K562 (cell line): ENCODE measurements around the gene OLFML2A. TPM values are rescaled to one million over a fixed set of nuclear protein-coding genes. Genes with fewer than 3 reads are reported as not detected.

Experiments used
- CEBPG ChIP-seq, 3 experiments: fragments of 200-800 bp in 1 of 3; sonication (Bioruptor generic) in 1 of 3; sonication (generic) in 1 of 3; formaldehyde crosslinking in 1 of 3; IDR thresholded peaks in 2 of 3; conservative IDR thresholded peaks in 1 of 3; 2 replicates each; pipeline versions ENCODE4 v1.6.1 to v1.8.0; 2016 to 2022; ENCODE audit warnings: missing compliant biosample characterization in 2 of 3, missing genetic modification characterization in 2 of 3, mild to moderate bottlenecking in 1 of 3, missing genetic modification reagents in 1 of 3
- GTF2A2 ChIP-seq: IDR thresholded peaks from 2 replicates; pipeline ENCODE4 v1.6.1; 2016; ENCODE audit warnings: mild to moderate bottlenecking, missing genetic modification characterization, missing compliant biosample characterization
- HINFP ChIP-seq: fragments of 450-650 bp; conservative IDR thresholded peaks from 2 replicates; pipeline ENCODE4 v1.6.1; 2016; ENCODE audit warnings: missing genetic modification characterization, low read depth, mild to moderate bottlenecking, control low read depth, missing compliant biosample characterization
- MAFK ChIP-seq: IDR thresholded peaks from 2 replicates; pipeline ENCODE4 v1.6.1; 2011; ENCODE audit warnings: low read length, improper control_type of control experiment
- POLR2G ChIP-seq: fragments of 200-400 bp; formaldehyde crosslinking; IDR thresholded peaks from 2 replicates; pipeline ENCODE4 v1.6.1; 2017; ENCODE audit warnings: low read depth, mild to moderate bottlenecking, antibody characterized with exemption, low read length, moderate library complexity
- RBM17 ChIP-seq: fragments of 200-400 bp; formaldehyde crosslinking; IDR thresholded peaks from 2 replicates; pipeline ENCODE4 v1.6.1; 2017; ENCODE audit warnings: low read depth, mild to moderate bottlenecking, low read length, borderline replicate concordance
- SPI1 ChIP-seq: IDR thresholded peaks from 2 replicates; pipeline ENCODE4 v1.6.1; 2011; ENCODE audit warnings: low read depth, low read length, control low read depth, borderline replicate concordance
- ZNF197 ChIP-seq: fragments of 200-800 bp; sonication (Bioruptor generic); IDR thresholded peaks from 2 replicates; pipeline ENCODE4 v1.6.1; 2016; ENCODE audit warnings: low read depth, missing genetic modification characterization, missing compliant biosample characterization
- ZNF586 ChIP-seq: fragments of 450-650 bp; formaldehyde crosslinking; conservative IDR thresholded peaks from 2 replicates; pipeline ENCODE4 v1.4.0; 2020; ENCODE audit warnings: mild to moderate bottlenecking, moderate library complexity
- ZNF780A ChIP-seq: fragments of 250-450 bp; sonication (Bioruptor Pico); IDR thresholded peaks from 2 replicates; pipeline ENCODE4 v1.5.0; 2021; ENCODE audit warnings: mild to moderate bottlenecking
- polyA plus RNA-seq, 8 experiments: library from polyadenylated mRNA; depleted of rRNA in 4 of 8; stranded (reverse) in 5 of 8; unstranded in 3 of 8; fragments of >200 nt; fragmentation: Nextera tagmentation in 2 of 8; fragmentation: Illumina TruSeq in 1 of 8; extraction: Ambion mirVana in 2 of 8; extraction: Trizol in 1 of 8; gene quantifications; 2 replicates each; pipeline versions ENCODE4 v1.2.1 to v1.2.3, GENCODE V29; 2011 to 2014; ENCODE audit warnings: inconsistent platforms in 1 of 8, missing spikeins in 1 of 8
- total RNA-seq, 7 experiments: library from RNA; depleted of rRNA in 6 of 7; stranded (reverse); fragments of >200 nt in 6 of 7; fragmentation: Illumina TruSeq in 2 of 7; extraction: Trizol in 2 of 7; gene quantifications; 2 replicates each; pipeline versions ENCODE4 v1.2.1 to v1.2.3, GENCODE V29; 2011 to 2021; ENCODE audit warnings: low replicate concordance in 1 of 7
- TF ChIP-seq, protein P1 (sequence below): fragments of 250-450 bp; sonication (Bioruptor Pico); IDR thresholded peaks from 2 replicates; pipeline ENCODE4 v1.4.0; 2020

OLFML2A gene
- total and polyA plus RNA-seq, 9 of the 15 experiments (the other 6 are each of a cell fraction or from before 2014, with no cell fraction given) = 0.16 TPM; not detected in 8

GRCh38 chr9:124771021-124771866, 5.7 kb upstream of the OLFML2A start, which contains the start of gene NR6A1 (continued):
- TF ChIP-seq, protein P1, sequence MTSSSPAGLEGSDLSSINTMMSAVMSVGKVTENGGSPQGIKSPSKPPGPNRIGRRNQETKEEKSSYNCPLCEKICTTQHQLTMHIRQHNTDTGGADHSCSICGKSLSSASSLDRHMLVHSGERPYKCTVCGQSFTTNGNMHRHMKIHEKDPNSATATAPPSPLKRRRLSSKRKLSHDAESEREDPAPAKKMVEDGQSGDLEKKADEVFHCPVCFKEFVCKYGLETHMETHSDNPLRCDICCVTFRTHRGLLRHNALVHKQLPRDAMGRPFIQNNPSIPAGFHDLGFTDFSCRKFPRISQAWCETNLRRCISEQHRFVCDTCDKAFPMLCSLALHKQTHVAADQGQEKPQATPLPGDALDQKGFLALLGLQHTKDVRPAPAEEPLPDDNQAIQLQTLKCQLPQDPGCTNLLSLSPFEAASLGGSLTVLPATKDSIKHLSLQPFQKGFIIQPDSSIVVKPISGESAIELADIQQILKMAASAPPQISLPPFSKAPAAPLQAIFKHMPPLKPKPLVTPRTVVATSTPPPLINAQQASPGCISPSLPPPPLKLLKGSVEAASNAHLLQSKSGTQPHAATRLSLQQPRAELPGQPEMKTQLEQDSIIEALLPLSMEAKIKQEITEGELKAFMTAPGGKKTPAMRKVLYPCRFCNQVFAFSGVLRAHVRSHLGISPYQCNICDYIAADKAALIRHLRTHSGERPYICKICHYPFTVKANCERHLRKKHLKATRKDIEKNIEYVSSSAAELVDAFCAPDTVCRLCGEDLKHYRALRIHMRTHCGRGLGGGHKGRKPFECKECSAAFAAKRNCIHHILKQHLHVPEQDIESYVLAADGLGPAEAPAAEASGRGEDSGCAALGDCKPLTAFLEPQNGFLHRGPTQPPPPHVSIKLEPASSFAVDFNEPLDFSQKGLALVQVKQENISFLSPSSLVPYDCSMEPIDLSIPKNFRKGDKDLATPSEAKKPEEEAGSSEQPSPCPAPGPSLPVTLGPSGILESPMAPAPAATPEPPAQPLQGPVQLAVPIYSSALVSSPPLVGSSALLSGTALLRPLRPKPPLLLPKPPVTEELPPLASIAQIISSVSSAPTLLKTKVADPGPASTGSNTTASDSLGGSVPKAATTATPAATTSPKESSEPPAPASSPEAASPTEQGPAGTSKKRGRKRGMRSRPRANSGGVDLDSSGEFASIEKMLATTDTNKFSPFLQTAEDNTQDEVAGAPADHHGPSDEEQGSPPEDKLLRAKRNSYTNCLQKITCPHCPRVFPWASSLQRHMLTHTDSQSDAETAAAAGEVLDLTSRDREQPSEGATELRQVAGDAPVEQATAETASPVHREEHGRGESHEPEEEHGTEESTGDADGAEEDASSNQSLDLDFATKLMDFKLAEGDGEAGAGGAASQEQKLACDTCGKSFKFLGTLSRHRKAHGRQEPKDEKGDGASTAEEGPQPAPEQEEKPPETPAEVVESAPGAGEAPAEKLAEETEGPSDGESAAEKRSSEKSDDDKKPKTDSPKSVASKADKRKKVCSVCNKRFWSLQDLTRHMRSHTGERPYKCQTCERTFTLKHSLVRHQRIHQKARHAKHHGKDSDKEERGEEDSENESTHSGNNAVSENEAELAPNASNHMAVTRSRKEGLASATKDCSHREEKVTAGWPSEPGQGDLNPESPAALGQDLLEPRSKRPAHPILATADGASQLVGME = no peak
- TF ChIP-seq ZNF586 (no peak), RBM17 (no peak), ZNF780A (CRISPR knock-in tag) (no peak), POLR2G (peak; percentile 89), MAFK (no peak), GTF2A2 (tag) (no peak), HINFP (tag) (no peak), CEBPG (CRISPR knock-in tag; IDR thresholded peaks at IDR 0.05) (no peak), CEBPG (tag; conservative IDR thresholded peaks at IDR 0.05 in 1 of 2, IDR thresholded peaks at IDR 0.05 in 1 of 2) (no peak), ZNF197 (peak; percentile 78; the same call in 1 of the 2 replicates), SPI1 (no peak)
